WTC11 (cell line): ENCODE results near the gene RASL10A. TPM values are rescaled to one million over a fixed set of nuclear protein-coding genes. Genes with fewer than 3 reads are reported as not detected.

Experiments
- ATAC-seq: fragments of 200-7000 bp; cut with Tn5 transposase; 2 replicates; pipeline ENCODE4 v1.10.0; 2021; ENCODE audit warnings: mild to moderate bottlenecking, moderate library complexity
- CTCF ChIA-PET: fragments of 300-600 bp; sonication (Branson Sonifier 250); formaldehyde crosslinking; loops from one replicate; lab custom pipeline; 2021; ENCODE audit warnings: antibody characterized with exemption; lab: Charles Lee
- POLR2A ChIA-PET: fragments of 350-600 bp; sonication (Branson Sonifier 250); formaldehyde crosslinking; loops from one replicate; lab custom pipeline; 2021; ENCODE audit warnings: antibody characterized with exemption; lab: Charles Lee
- DNase-seq: peaks from one replicate; pipeline ENCODE4 v3.0.0; 2021; ENCODE audit warnings: low spot score
- H3K27ac Mint-ChIP-seq: 2 replicates; pipeline ENCODE4 v1.8.0; 2021; ENCODE audit warnings: mixed read lengths
- H3K27me3 Mint-ChIP-seq: 2 replicates; pipeline ENCODE4 v1.8.0; 2021; ENCODE audit warnings: low read depth, mild to moderate bottlenecking, moderate library complexity, mixed read lengths
- H3K36me3 Mint-ChIP-seq: 2 replicates; pipeline ENCODE4 v1.8.0; 2021; ENCODE audit warnings: mixed read lengths
- H3K4me1 Mint-ChIP-seq: 2 replicates; pipeline ENCODE4 v1.8.0; 2022; ENCODE audit warnings: mixed read lengths
- H3K4me3 Mint-ChIP-seq: 2 replicates; pipeline ENCODE4 v1.8.0; 2021; ENCODE audit warnings: mild to moderate bottlenecking, moderate library complexity, mixed read lengths
- H3K9me3 Mint-ChIP-seq: 2 replicates; pipeline ENCODE4 v1.8.0; 2021; ENCODE audit warnings: mixed read lengths
- ATF2 ChIP-seq: sonication (generic); formaldehyde crosslinking; IDR thresholded peaks from 2 replicates; pipeline ENCODE4 v1.8.1; 2022; ENCODE audit warnings: low read depth, missing genetic modification reagents, borderline replicate concordance
- GABPB1 ChIP-seq: sonication (generic); formaldehyde crosslinking; IDR thresholded peaks from 2 replicates; pipeline ENCODE4 v1.8.1; 2023; ENCODE audit warnings: mild to moderate bottlenecking, missing genetic modification reagents
- GRHL2 ChIP-seq: fragments of 250-450 bp; sonication (Bioruptor Pico); IDR thresholded peaks from 2 replicates; pipeline ENCODE4 v1.8.0; 2022; ENCODE audit warnings: mild to moderate bottlenecking, moderate library complexity; ENCODE audit not compliant: insufficient replicate concordance, severe bottlenecking
- MAX ChIP-seq: sonication (generic); formaldehyde crosslinking; IDR thresholded peaks from 2 replicates; pipeline ENCODE4 v1.8.0; 2022; ENCODE audit warnings: mild to moderate bottlenecking, missing genetic modification reagents
- MXD4 ChIP-seq: fragments of 250-450 bp; sonication (Bioruptor Pico); IDR thresholded peaks from 2 replicates; pipeline ENCODE4 v1.8.0; 2021; ENCODE audit warnings: mild to moderate bottlenecking, moderate library complexity, borderline replicate concordance
- SMAD3 ChIP-seq: sonication (generic); formaldehyde crosslinking; IDR thresholded peaks from 2 replicates; pipeline ENCODE4 v1.8.0; 2022; ENCODE audit warnings: missing genetic modification reagents, mild to moderate bottlenecking, borderline replicate concordance
- SMAD4 ChIP-seq: sonication (generic); formaldehyde crosslinking; IDR thresholded peaks from 2 replicates; pipeline ENCODE4 v1.8.0; 2022; ENCODE audit warnings: mild to moderate bottlenecking, missing genetic modification reagents
- ZBTB21 ChIP-seq: sonication (generic); formaldehyde crosslinking; IDR thresholded peaks from 2 replicates; pipeline ENCODE4 v1.8.1; 2023; ENCODE audit warnings: mild to moderate bottlenecking, missing genetic modification reagents, borderline replicate concordance
- ZNF396 ChIP-seq: fragments of 250-450 bp; sonication (Bioruptor Pico); IDR thresholded peaks from 2 replicates; pipeline ENCODE4 v1.8.0; 2021; ENCODE audit warnings: mild to moderate bottlenecking, moderate library complexity, borderline replicate concordance
- ZSCAN18 ChIP-seq: fragments of 250-450 bp; sonication (Bioruptor Pico); IDR thresholded peaks from 2 replicates; pipeline ENCODE4 v2.1.2; 2022; ENCODE audit warnings: mild to moderate bottlenecking, moderate library complexity
- total RNA-seq: library from RNA; stranded (reverse); gene quantifications from 3 replicates; pipeline ENCODE4 v1.2.3, GENCODE V29; 2021
- TF ChIP-seq, protein P1 (sequence below): sonication (generic); formaldehyde crosslinking; IDR thresholded peaks from 2 replicates; pipeline ENCODE4 v1.8.0; 2023; ENCODE audit warnings: mild to moderate bottlenecking, missing genetic modification reagents
- TF ChIP-seq, protein P2 (sequence below): fragments of 250-450 bp; sonication (Bioruptor Pico); IDR thresholded peaks from 2 replicates; pipeline ENCODE4 v1.9.0; 2021; ENCODE audit warnings: mild to moderate bottlenecking

The RASL10A gene
- total RNA-seq, 1 experiment from 2014 or later = 1.6 TPM

DNA sequence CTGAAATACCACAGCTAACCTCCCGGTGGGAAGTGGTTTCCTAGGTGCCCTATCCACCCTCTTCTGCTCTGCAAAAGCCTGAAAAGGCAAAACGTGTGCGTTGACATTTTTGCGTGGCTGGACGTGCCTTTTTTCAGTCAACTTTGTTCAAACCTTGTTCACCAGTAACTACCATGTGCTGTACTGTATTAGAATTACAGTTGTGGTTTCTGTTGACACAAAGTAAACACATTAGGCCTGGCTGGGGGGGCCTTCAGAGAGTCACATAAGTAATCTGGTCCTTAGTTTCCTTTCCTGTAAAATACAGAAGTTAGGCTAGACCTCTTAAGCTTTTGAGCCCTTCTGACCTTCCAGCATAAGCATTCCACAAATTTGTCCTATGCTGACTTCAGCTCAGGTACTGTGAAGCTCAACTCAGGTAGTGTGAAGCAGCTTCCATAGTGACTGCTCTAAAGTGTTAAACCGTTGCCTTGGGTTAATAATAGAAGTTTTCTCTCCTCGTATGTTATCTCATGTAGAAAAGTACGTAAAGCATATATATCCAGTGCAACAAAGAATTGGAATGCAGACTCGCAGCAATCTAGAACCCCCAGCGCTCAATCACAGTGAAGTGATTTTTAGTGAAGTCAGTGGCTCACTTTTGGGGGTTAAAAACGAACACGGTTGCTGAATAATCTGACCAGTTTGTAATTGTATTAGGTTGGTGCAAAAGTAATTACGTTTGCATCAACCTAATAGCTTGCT lies 45.6 kb downstream of the RASL10A start:
- Mint-ChIP-seq H3K27ac (peak overlapping the region; percentile 69; the same call in 1 of the 2 replicates), H3K4me3 (peak overlapping the region; percentile 85), H3K9me3 (no peaks in the 10 kb centered on the region), H3K4me1 (peaks cover 45% of the 10 kb centered on the region), H3K36me3 (peaks cover 63% of the 10 kb centered on the region), H3K27me3 (peaks cover 4% of the 10 kb centered on the region)
- DNase-seq (no peak), ATAC-seq (no peak)
- ChIA-PET POLR2A (no interaction called here), CTCF (interaction anchor here (0.9 to 1.4 kb wide), 3 partner anchors 25 to 58 kb away, joined by 3 to 4 read pairs (median 4); no protein-coding TSS in a partner anchor)
- TF ChIP-seq ZSCAN18 (CRISPR knock-in tag) (no peak), ZNF396 (no peak), ATF2 (no peak), SMAD4 (CRISPR knock-in tag) (no peak), MXD4 (CRISPR knock-in tag) (no peak), SMAD3 (CRISPR knock-in tag) (no peak), MAX (CRISPR knock-in tag) (no peak), ZBTB21 (CRISPR knock-in tag) (no peak)
- TF ChIP-seq, protein P1, sequence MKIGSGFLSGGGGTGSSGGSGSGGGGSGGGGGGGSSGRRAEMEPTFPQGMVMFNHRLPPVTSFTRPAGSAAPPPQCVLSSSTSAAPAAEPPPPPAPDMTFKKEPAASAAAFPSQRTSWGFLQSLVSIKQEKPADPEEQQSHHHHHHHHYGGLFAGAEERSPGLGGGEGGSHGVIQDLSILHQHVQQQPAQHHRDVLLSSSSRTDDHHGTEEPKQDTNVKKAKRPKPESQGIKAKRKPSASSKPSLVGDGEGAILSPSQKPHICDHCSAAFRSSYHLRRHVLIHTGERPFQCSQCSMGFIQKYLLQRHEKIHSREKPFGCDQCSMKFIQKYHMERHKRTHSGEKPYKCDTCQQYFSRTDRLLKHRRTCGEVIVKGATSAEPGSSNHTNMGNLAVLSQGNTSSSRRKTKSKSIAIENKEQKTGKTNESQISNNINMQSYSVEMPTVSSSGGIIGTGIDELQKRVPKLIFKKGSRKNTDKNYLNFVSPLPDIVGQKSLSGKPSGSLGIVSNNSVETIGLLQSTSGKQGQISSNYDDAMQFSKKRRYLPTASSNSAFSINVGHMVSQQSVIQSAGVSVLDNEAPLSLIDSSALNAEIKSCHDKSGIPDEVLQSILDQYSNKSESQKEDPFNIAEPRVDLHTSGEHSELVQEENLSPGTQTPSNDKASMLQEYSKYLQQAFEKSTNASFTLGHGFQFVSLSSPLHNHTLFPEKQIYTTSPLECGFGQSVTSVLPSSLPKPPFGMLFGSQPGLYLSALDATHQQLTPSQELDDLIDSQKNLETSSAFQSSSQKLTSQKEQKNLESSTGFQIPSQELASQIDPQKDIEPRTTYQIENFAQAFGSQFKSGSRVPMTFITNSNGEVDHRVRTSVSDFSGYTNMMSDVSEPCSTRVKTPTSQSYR (CRISPR knock-in tag) = no peak

GRCh38 chr22:29269230-29269604 lies 46.3 kb downstream of the RASL10A start:
- CTCF ChIA-PET = interaction anchor here (1.1 to 1.3 kb wide), 2 partner anchors 44 to 75 kb away, joined by 4 read pairs; no protein-coding TSS in a partner anchor
- peaks cover 57% of the 10 kb centered on the region for H3K36me3 Mint-ChIP-seq
- TF ChIP-seq, protein P2, sequence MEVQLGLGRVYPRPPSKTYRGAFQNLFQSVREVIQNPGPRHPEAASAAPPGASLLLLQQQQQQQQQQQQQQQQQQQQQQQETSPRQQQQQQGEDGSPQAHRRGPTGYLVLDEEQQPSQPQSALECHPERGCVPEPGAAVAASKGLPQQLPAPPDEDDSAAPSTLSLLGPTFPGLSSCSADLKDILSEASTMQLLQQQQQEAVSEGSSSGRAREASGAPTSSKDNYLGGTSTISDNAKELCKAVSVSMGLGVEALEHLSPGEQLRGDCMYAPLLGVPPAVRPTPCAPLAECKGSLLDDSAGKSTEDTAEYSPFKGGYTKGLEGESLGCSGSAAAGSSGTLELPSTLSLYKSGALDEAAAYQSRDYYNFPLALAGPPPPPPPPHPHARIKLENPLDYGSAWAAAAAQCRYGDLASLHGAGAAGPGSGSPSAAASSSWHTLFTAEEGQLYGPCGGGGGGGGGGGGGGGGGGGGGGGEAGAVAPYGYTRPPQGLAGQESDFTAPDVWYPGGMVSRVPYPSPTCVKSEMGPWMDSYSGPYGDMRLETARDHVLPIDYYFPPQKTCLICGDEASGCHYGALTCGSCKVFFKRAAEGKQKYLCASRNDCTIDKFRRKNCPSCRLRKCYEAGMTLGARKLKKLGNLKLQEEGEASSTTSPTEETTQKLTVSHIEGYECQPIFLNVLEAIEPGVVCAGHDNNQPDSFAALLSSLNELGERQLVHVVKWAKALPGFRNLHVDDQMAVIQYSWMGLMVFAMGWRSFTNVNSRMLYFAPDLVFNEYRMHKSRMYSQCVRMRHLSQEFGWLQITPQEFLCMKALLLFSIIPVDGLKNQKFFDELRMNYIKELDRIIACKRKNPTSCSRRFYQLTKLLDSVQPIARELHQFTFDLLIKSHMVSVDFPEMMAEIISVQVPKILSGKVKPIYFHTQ (CRISPR knock-in tag) = no peak
- TF ChIP-seq GABPB1 (CRISPR knock-in tag) (0 out of 2 replicates have a peak, but pooled peaks have one; percentile 3), GRHL2 (no peak)
- no peaks in the 10 kb centered on the region for H3K9me3 Mint-ChIP-seq
- peak overlapping the region; percentile 69 for H3K27ac Mint-ChIP-seq
- peak overlapping the region; percentile 85 for H3K4me3 Mint-ChIP-seq
- peaks cover 4% of the 10 kb centered on the region for H3K27me3 Mint-ChIP-seq
- DNase-seq (no peak), ATAC-seq (no peak)
- POLR2A ChIA-PET = no interaction called here
- peaks cover 45% of the 10 kb centered on the region for H3K4me1 Mint-ChIP-seq
